ENCODE measurements around the gene PCSK5. TPM values are rescaled to one million over a fixed set of nuclear protein-coding genes. Genes with fewer than 3 reads are reported as not detected.

The PCSK5 gene
- total and polyA plus RNA-seq, 4 donors = 0.58 to 3.6 (median 0.82) TPM

DNA sequence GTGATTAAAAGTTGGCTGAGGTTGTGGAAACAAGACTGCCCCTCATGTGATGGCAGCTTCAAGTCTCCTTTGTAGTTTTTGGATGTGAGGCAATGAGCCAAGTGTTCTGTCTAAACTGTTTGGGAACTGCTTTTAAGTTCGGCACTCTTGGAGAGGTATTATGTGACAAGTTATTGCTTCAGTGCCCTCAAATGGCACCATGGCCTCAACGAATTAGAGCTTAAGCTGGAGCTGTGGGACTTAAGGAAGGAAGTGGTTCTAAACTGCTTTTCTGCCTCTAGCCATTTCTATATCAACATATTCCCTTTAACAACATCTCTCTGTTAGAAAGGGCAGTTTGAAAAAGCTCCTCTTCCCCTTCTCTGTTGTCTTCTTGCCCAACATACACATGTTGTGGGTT, 276.1 kb downstream of the PCSK5 start:
- no peak for TF ChIP-seq SP1 (IDR thresholded peaks at IDR 0.05)
- TF ChIP-seq YY1 (IDR thresholded peaks at IDR 0.05) = no peak
- WGBS = 72% methylated on average over 2 of the region's 2 CpGs
- Histone ChIP-seq H3K9ac (ENCODE audit: low read depth in 1 of 2, low read length in 2 of 2) (no peak overlapping the region), H3K36me3 (ENCODE audit: control insufficient read depth in 4 of 4, insufficient read depth in 3 of 4, low read depth in 1 of 4, low read length in 3 of 4) (peaks cover 0 to 2% (median 0%) of the 10 kb centered on the region in 4 donors), H3K4me3 (ENCODE audit: low read depth in 1 of 3, low read length in 3 of 3) (no peak overlapping the region), H3K27ac (ENCODE audit: low read depth in 1 of 2, low read length in 2 of 2) (no peak overlapping the region), H3K9me3 (ENCODE audit: control insufficient read depth in 4 of 4, low read length in 3 of 4) (no peaks in the 10 kb centered on the region), H3K27me3 (ENCODE audit: control insufficient read depth in 4 of 4, insufficient read depth in 4 of 4, low read length in 3 of 4) (no peaks in the 10 kb centered on the region), H3K4me1 (ENCODE audit: control insufficient read depth in 4 of 4, insufficient read depth in 4 of 4, low read length in 3 of 4) (peaks cover 0 to 5% (median 0%) of the 10 kb centered on the region in 4 donors)
- DNase-seq (ENCODE audit: low spot score) = no peak

DNA sequence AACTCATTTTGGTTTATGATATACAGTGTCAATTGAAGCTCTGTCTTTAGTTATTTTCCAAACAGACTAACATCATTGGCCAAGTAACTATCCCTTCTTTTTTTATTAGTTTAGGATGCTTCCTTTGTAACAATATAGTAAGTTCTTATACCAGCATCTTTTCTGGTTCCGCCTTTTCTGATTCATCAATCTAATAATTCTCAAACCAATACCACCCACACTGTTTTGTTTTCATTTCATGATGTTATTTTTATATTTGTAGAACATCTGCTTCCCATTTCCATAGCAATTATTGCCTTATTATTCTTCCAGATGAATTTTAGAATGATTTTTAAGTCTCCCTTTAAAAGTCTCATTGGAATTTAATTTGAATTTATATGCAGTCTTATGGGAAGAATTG, 285.7 kb downstream of the PCSK5 start:
- WGBS = 100% methylated on average over 1 of the region's 1 CpG
- peaks cover 0 to 2% (median 0%) of the 10 kb centered on the region in 4 donors for H3K36me3 ChIP-seq (ENCODE audit: control insufficient read depth in 4 of 4, insufficient read depth in 3 of 4, low read depth in 1 of 4, low read length in 3 of 4)
- H3K27ac ChIP-seq (ENCODE audit: low read depth in 1 of 2, low read length in 2 of 2) = no peak overlapping the region
- no peak for DNase-seq (ENCODE audit: low spot score)
- H3K9me3 ChIP-seq (ENCODE audit: control insufficient read depth in 4 of 4, low read length in 3 of 4) = no peaks in the 10 kb centered on the region
- H3K4me3 ChIP-seq (ENCODE audit: low read depth in 1 of 3, low read length in 3 of 3) = no peak overlapping the region
- no peak overlapping the region for H3K9ac ChIP-seq (ENCODE audit: low read depth in 1 of 2, low read length in 2 of 2)
- no peaks in the 10 kb centered on the region for H3K27me3 ChIP-seq (ENCODE audit: control insufficient read depth in 4 of 4, insufficient read depth in 4 of 4, low read length in 3 of 4)
- no peaks in the 10 kb centered on the region for H3K4me1 ChIP-seq (ENCODE audit: control insufficient read depth in 4 of 4, insufficient read depth in 4 of 4, low read length in 3 of 4)
- TF ChIP-seq GABPA (IDR thresholded peaks at IDR 0.05 in 1 of 2, conservative IDR thresholded peaks at IDR 0.05 in 1 of 2) (no peak), EGR1 (IDR thresholded peaks at IDR 0.05; ENCODE audit: low read depth in 2 of 2) (no peak), JUND (IDR thresholded peaks at IDR 0.05) (no peak), NR2F2 (IDR thresholded peaks at IDR 0.05) (no peak), HNF4G (IDR thresholded peaks at IDR 0.05) (no peak), TAF1 (conservative IDR thresholded peaks at IDR 0.05) (no peak), SP1 (IDR thresholded peaks at IDR 0.05) (no peak), RXRA (IDR thresholded peaks at IDR 0.05) (no peak), RAD21 (IDR thresholded peaks at IDR 0.05) (no peak), YY1 (IDR thresholded peaks at IDR 0.05) (no peak), HNF4A (conservative IDR thresholded peaks at IDR 0.05) (no peak), FOXA2 (IDR thresholded peaks at IDR 0.05) (no peak)
- TF ChIP-seq, protein P1, sequence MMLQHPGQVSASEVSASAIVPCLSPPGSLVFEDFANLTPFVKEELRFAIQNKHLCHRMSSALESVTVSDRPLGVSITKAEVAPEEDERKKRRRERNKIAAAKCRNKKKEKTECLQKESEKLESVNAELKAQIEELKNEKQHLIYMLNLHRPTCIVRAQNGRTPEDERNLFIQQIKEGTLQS (IDR thresholded peaks at IDR 0.05) = no peak
- TF ChIP-seq, protein P2, sequence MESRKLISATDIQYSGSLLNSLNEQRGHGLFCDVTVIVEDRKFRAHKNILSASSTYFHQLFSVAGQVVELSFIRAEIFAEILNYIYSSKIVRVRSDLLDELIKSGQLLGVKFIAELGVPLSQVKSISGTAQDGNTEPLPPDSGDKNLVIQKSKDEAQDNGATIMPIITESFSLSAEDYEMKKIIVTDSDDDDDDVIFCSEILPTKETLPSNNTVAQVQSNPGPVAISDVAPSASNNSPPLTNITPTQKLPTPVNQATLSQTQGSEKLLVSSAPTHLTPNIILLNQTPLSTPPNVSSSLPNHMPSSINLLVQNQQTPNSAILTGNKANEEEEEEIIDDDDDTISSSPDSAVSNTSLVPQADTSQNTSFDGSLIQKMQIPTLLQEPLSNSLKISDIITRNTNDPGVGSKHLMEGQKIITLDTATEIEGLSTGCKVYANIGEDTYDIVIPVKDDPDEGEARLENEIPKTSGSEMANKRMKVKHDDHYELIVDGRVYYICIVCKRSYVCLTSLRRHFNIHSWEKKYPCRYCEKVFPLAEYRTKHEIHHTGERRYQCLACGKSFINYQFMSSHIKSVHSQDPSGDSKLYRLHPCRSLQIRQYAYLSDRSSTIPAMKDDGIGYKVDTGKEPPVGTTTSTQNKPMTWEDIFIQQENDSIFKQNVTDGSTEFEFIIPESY (IDR thresholded peaks at IDR 0.05) = no peak
- TF ChIP-seq, protein P3, sequence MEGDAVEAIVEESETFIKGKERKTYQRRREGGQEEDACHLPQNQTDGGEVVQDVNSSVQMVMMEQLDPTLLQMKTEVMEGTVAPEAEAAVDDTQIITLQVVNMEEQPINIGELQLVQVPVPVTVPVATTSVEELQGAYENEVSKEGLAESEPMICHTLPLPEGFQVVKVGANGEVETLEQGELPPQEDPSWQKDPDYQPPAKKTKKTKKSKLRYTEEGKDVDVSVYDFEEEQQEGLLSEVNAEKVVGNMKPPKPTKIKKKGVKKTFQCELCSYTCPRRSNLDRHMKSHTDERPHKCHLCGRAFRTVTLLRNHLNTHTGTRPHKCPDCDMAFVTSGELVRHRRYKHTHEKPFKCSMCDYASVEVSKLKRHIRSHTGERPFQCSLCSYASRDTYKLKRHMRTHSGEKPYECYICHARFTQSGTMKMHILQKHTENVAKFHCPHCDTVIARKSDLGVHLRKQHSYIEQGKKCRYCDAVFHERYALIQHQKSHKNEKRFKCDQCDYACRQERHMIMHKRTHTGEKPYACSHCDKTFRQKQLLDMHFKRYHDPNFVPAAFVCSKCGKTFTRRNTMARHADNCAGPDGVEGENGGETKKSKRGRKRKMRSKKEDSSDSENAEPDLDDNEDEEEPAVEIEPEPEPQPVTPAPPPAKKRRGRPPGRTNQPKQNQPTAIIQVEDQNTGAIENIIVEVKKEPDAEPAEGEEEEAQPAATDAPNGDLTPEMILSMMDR (IDR thresholded peaks at IDR 0.05; ENCODE audit: low read depth, low read length, missing input control) = no peak

DNA sequence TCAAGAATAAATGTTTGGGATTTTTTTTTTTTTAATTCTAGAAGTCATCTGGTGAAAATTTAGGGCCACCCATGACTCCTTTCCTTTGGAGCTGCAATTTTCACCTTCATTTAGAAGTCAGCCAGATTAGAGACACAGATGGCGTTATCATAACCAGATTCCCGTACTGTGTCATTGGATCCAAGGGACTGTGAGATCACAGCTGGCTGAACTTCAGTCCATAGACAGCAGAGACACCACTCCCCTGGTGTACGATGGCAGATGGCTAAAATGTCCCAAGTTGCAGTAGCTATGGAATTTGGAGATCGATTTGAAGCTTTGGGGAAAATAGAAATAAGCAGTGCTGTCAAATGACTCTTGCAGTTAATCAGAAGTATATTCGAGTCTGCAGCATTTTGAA, 287.5 kb downstream of the PCSK5 start:
- Histone ChIP-seq H3K4me3 (ENCODE audit: low read depth in 1 of 3, low read length in 3 of 3) (no peak overlapping the region), H3K9ac (ENCODE audit: low read depth in 1 of 2, low read length in 2 of 2) (no peak overlapping the region), H3K27ac (ENCODE audit: low read depth in 1 of 2, low read length in 2 of 2) (no peak overlapping the region), H3K9me3 (ENCODE audit: control insufficient read depth in 4 of 4, low read length in 3 of 4) (no peaks in the 10 kb centered on the region), H3K27me3 (ENCODE audit: control insufficient read depth in 4 of 4, insufficient read depth in 4 of 4, low read length in 3 of 4) (no peaks in the 10 kb centered on the region), H3K4me1 (ENCODE audit: control insufficient read depth in 4 of 4, insufficient read depth in 4 of 4, low read length in 3 of 4) (no peaks in the 10 kb centered on the region), H3K36me3 (ENCODE audit: control insufficient read depth in 4 of 4, insufficient read depth in 3 of 4, low read depth in 1 of 4, low read length in 3 of 4) (peaks cover 0 to 2% (median 0%) of the 10 kb centered on the region in 4 donors)
- DNase-seq (ENCODE audit: low spot score) = no peak
- 89% methylated on average over 5 of the region's 5 CpGs for WGBS
- no peak for TF ChIP-seq TAF1 (conservative IDR thresholded peaks at IDR 0.05)
- no peak for TF ChIP-seq NR2F2 (IDR thresholded peaks at IDR 0.05)
- TF ChIP-seq HNF4A (conservative IDR thresholded peaks at IDR 0.05) = no peak
- no peak for TF ChIP-seq GABPA (IDR thresholded peaks at IDR 0.05 in 1 of 2, conservative IDR thresholded peaks at IDR 0.05 in 1 of 2)
- TF ChIP-seq HNF4G (IDR thresholded peaks at IDR 0.05) = no peak
- no peak for TF ChIP-seq JUND (IDR thresholded peaks at IDR 0.05)
- TF ChIP-seq EGR1 (IDR thresholded peaks at IDR 0.05; ENCODE audit: low read depth in 2 of 2) = no peak
- no peak for TF ChIP-seq RAD21 (IDR thresholded peaks at IDR 0.05)
- TF ChIP-seq, protein P4, sequence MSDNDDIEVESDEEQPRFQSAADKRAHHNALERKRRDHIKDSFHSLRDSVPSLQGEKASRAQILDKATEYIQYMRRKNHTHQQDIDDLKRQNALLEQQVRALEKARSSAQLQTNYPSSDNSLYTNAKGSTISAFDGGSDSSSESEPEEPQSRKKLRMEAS (IDR thresholded peaks at IDR 0.05) = no peak
- no peak for TF ChIP-seq FOXA2 (IDR thresholded peaks at IDR 0.05)
- TF ChIP-seq, protein P5, sequence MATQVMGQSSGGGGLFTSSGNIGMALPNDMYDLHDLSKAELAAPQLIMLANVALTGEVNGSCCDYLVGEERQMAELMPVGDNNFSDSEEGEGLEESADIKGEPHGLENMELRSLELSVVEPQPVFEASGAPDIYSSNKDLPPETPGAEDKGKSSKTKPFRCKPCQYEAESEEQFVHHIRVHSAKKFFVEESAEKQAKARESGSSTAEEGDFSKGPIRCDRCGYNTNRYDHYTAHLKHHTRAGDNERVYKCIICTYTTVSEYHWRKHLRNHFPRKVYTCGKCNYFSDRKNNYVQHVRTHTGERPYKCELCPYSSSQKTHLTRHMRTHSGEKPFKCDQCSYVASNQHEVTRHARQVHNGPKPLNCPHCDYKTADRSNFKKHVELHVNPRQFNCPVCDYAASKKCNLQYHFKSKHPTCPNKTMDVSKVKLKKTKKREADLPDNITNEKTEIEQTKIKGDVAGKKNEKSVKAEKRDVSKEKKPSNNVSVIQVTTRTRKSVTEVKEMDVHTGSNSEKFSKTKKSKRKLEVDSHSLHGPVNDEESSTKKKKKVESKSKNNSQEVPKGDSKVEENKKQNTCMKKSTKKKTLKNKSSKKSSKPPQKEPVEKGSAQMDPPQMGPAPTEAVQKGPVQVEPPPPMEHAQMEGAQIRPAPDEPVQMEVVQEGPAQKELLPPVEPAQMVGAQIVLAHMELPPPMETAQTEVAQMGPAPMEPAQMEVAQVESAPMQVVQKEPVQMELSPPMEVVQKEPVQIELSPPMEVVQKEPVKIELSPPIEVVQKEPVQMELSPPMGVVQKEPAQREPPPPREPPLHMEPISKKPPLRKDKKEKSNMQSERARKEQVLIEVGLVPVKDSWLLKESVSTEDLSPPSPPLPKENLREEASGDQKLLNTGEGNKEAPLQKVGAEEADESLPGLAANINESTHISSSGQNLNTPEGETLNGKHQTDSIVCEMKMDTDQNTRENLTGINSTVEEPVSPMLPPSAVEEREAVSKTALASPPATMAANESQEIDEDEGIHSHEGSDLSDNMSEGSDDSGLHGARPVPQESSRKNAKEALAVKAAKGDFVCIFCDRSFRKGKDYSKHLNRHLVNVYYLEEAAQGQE (IDR thresholded peaks at IDR 0.05) = no peak
- TF ChIP-seq, protein P1 (IDR thresholded peaks at IDR 0.05) = no peak
